Large intestine (tissue), 3 donors: ENCODE results near the gene GADD45GIP1. TPM values are rescaled to one million over a fixed set of nuclear protein-coding genes. Genes with fewer than 3 reads are reported as not detected.
"Not testable (repeated sequence)": the region's sequence is repeated elsewhere in the genome, so short reads cannot be mapped to it uniquely, and the experiment has no call there.

Source experiments
- DNase-seq, 2 donors: peaks; one replicate each; pipeline versions ENCODE4 v3.0.0 to v3.0.0-alpha.2; 2013
- H3K27ac ChIP-seq: one replicate; pipeline ENCODE4 v1.5.1; 2013; ENCODE audit warnings: low read length
- H3K27me3 ChIP-seq: 2 replicates; pipeline ENCODE4 v1.6.1; 2013; ENCODE audit warnings: low read length; ENCODE audit not compliant: control insufficient read depth, insufficient read depth
- H3K36me3 ChIP-seq: 2 replicates; pipeline ENCODE4 v1.6.1; 2013; ENCODE audit warnings: low read length; ENCODE audit not compliant: control insufficient read depth, insufficient read depth
- H3K4me1 ChIP-seq: one replicate; pipeline ENCODE4 v1.6.1; 2013; ENCODE audit warnings: low read length; ENCODE audit not compliant: control insufficient read depth, insufficient read depth
- H3K4me3 ChIP-seq: one replicate; pipeline ENCODE4 v1.5.1; 2013; ENCODE audit warnings: low read length
- H3K9me3 ChIP-seq: one replicate; pipeline ENCODE4 v1.6.1; 2013; ENCODE audit warnings: mild to moderate bottlenecking, low read depth, low read length, moderate library complexity; ENCODE audit not compliant: control insufficient read depth
- WGBS: methylation state at CpG from one replicate; pipeline ENCODE4 v1.1.5; 2013; ENCODE audit warnings: low lambda C conversion rate; ENCODE audit not compliant: insufficient coverage; 5-methylcytosine and 5-hydroxymethylcytosine counted together
- polyA plus RNA-seq: library from polyadenylated mRNA; unstranded; fragments of 120-200 nt; gene quantifications from one replicate; pipeline ENCODE4 v1.2.1, GENCODE V29; 2013

GADD45GIP1 gene
- polyA plus RNA-seq, 1 donor = 30.5 TPM

GRCh38 chr19:12952050-12952449, 5.0 kb downstream of the GADD45GIP1 start:
- not testable (repeated sequence) for H3K4me3 ChIP-seq, H3K9me3 ChIP-seq, H3K27ac ChIP-seq, H3K27me3 ChIP-seq, DNase-seq
- Histone ChIP-seq H3K4me1 (peaks cover 19% of the 10 kb centered on the region), H3K36me3 (peaks cover 73% of the 10 kb centered on the region)
- no CpG with 5 or more reads among the region's 6 CpGs for WGBS

- Histone ChIP-seq H3K9me3 (no peaks in the 10 kb centered on the region), H3K36me3 (peaks cover 78% of the 10 kb centered on the region), H3K27me3 (no peaks in the 10 kb centered on the region), H3K27ac (no peak overlapping the region), H3K4me1 (peaks cover 19% of the 10 kb centered on the region), H3K4me3 (no peak overlapping the region)
- WGBS = no CpG with 5 or more reads among the region's 16 CpGs
- no peak for DNase-seq
Measured at GRCh38 chr19:12949363-12950283, 7.4 kb downstream of the GADD45GIP1 start.

- DNase-seq = no peak
- Histone ChIP-seq H3K4me1 (peaks cover 19% of the 10 kb centered on the region), H3K4me3 (no peak overlapping the region), H3K27ac (no peak overlapping the region), H3K27me3 (no peaks in the 10 kb centered on the region), H3K36me3 (peaks cover 78% of the 10 kb centered on the region), H3K9me3 (peaks cover 4% of the 10 kb centered on the region)
- WGBS = no CpG with 5 or more reads among the region's 30 CpGs
Measured at GRCh38 chr19:12948612-12949362, 8.2 kb downstream of the GADD45GIP1 start.

GRCh38 chr19:12947702-12948611, 9.1 kb downstream of the GADD45GIP1 start:
- no peaks in the 10 kb centered on the region for H3K27me3 ChIP-seq
- DNase-seq = no peak
- no peak overlapping the region for H3K4me3 ChIP-seq
- peaks cover 77% of the 10 kb centered on the region for H3K36me3 ChIP-seq
- H3K4me1 ChIP-seq = peaks cover 20% of the 10 kb centered on the region
- WGBS = 100% methylated on average over 1 of the region's 28 CpGs
- H3K9me3 ChIP-seq = peaks cover 9% of the 10 kb centered on the region
- no peak overlapping the region for H3K27ac ChIP-seq

GRCh38 chr19:12946731-12947496, 10.1 kb downstream of the GADD45GIP1 start:
- no peak for DNase-seq
- no peaks in the 10 kb centered on the region for H3K27me3 ChIP-seq
- H3K27ac ChIP-seq = peak overlapping the region; percentile 92
- peak overlapping the region; percentile 67 for H3K4me3 ChIP-seq
- H3K36me3 ChIP-seq = peaks cover 77% of the 10 kb centered on the region
- peaks cover 9% of the 10 kb centered on the region for H3K9me3 ChIP-seq
- H3K4me1 ChIP-seq = peaks cover 20% of the 10 kb centered on the region
- 27% methylated on average over 6 of the region's 14 CpGs for WGBS

GRCh38 chr19:12946092-12946721, 10.8 kb downstream of the GADD45GIP1 start:
- Histone ChIP-seq H3K9me3 (peaks cover 9% of the 10 kb centered on the region), H3K27ac (peak overlapping the region; percentile 92), H3K4me1 (peaks cover 20% of the 10 kb centered on the region), H3K4me3 (peak overlapping the region; percentile 67), H3K27me3 (no peaks in the 10 kb centered on the region), H3K36me3 (peaks cover 79% of the 10 kb centered on the region)
- WGBS = no CpG with 5 or more reads among the region's 40 CpGs
- DNase-seq = peak; percentile 64 to 79

- peak; percentile 98 to 99 for DNase-seq
- Histone ChIP-seq H3K4me1 (peaks cover 25% of the 10 kb centered on the region), H3K27me3 (no peaks in the 10 kb centered on the region), H3K9me3 (peaks cover 9% of the 10 kb centered on the region), H3K27ac (peak within 1 kb of the TSS; percentile 92), H3K36me3 (peaks cover 79% of the 10 kb centered on the region), H3K4me3 (peak within 1 kb of the TSS; percentile 67)
- no CpG with 5 or more reads among the region's 62 CpGs for WGBS
Measured at GRCh38 chr19:12945479-12946091, 11.4 kb downstream of the GADD45GIP1 start, which contains the start of gene RAD23A. Gene RAD23A, plus strand, starts transcription at chr19:12945862. Its CDS starts 87 bp downstream, at chr19:12945949.

GRCh38 chr19:12944104-12944674, 12.8 kb downstream of the GADD45GIP1 start:
- peaks cover 13% of the 10 kb centered on the region for H3K9me3 ChIP-seq
- no CpG with 5 or more reads among the region's 2 CpGs for WGBS
- H3K27me3 ChIP-seq = no peaks in the 10 kb centered on the region
- H3K4me3 ChIP-seq = no peak overlapping the region
- no peak for DNase-seq
- H3K4me1 ChIP-seq = peaks cover 36% of the 10 kb centered on the region
- peaks cover 80% of the 10 kb centered on the region for H3K36me3 ChIP-seq
- no peak overlapping the region for H3K27ac ChIP-seq
